Nucleus accumbens (tissue), 56 donors: ENCODE results near the gene TMEM254.
"Not testable (repeated sequence)": the region's sequence is repeated elsewhere in the genome, so short reads cannot be mapped to it uniquely, and the experiment has no call there.

Experiments
- DNase-seq, 56 donors: peaks; one replicate each; lab custom pipeline; 2025; lab: John Stamatoyannopoulos, UW

Gene TMEM254

GRCh38 chr10:80078448-80079311 lies at the start of gene TMEM254:
TMEM254 (plus strand) TSS chr10:80078665; CDS start chr10:80078700, 35 bp downstream.
- DNase-seq: peak; percentile 5 to 92 (median 84)

DNA sequence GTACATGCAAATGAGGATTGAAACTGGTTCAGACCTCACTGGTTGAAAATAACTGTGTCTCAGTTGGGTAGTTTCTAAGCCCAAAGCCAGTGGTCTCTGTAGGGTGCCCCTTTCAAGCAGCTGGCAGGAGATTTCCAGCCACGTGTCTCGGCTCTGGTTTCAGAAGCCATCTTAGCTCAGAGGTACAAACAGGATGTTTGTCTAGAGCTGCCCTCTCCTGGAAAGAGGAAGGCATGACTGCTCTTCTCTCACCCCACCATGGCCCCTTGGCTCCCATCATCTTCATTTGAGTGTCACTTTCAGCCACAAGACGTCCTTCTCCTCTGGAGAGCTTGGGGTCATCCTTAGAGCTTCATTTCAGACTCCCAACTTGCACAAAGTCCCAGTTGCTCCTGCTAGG lies 49.3 kb upstream of the TMEM254 start:
- DNase-seq: not testable (repeated sequence)

GRCh38 chr10:80029865-80030264 lies 48.6 kb upstream of the TMEM254 start:
- not testable (repeated sequence) for DNase-seq

- DNase-seq: no peak
Measured at GRCh38 chr10:80032503-80032902, 46.0 kb upstream of the TMEM254 start.

DNA sequence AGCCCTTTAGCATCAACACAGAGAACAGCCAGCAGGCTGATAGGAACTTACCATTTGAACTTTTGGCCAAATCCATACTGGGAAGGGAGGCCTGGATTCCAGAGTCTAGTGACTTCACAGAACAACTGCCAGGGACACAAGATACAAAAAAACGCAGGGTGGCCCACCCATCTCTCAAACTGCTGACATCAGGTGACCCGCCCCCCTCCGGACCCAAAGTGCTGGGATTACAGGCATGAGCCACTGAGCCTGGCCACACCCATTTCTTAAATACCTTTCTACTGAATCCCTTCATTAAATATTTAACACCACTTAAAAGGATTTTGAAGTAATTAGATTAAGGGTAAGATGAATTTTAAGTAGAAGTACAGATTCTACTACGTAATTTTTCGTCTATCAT lies 43.7 kb upstream of the TMEM254 start:
- not testable (repeated sequence) for DNase-seq

DNA sequence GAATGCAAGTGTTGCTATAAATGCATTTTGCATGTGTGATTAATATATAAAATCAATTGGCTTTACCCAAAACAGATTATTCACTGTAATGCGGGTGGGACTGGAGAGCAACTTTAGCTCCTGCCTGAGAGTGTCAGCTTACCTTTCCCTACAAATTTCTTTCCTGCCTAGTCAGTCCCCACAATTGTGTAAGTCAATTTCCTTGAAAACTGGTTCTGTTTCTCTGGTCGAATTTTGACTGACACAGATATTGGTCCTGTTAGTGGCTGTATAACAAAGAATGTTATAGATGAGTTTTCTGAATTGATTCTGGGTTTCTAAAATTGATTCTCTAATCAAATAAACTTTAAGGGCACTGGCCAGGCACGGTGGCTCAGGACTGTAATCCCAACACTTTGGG lies 43.0 kb upstream of the TMEM254 start:
- DNase-seq: not testable (repeated sequence)

DNA sequence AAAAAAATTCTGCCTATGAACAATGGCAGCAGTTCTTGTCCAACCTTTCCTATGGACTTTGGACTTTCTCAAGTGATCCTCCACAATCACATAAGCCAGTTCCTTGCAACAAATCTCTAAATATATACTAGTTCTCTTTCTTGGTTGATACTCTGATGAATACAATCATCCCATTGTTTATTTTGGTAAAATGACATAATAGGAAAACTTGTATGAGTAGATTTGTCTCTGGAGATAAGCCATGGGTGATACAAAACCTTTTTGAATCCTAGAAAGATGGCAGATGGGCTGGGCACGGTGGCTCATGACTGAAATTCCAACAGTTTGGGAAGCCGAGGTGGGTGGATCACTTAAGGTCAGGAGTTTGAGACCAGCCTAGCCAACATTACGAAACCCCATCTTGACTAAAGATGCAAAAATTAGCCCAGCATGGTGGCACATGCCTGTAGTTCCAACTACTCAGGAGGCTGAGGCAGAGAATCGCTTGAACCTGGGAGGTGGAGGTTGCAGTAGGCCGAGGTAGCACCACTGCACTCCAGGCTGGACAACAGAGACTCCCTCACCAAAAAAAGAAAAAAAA lies 41.5 kb upstream of the TMEM254 start:
- DNase-seq: not testable (repeated sequence)

DNA sequence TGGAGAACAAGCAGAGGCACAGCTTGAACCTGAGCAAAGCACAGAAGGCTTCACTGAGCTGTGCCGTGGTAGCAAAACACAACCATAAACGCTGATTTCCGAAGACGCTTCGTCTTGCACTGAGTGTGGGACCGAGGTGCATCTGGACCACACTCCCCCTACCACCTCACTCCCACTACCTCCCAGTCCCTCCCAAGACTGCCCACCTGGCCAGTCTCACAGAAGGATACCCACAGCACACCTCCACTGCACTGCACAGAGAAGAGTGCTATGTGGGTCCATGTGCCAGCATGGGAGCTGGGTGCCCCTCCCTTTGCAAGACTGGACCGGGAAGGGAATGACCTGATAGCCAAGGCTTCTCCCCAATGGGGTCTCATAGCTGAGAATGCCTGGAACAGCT lies 40.2 kb upstream of the TMEM254 start:
- DNase-seq: not testable (repeated sequence)

- no peak for DNase-seq
Measured at GRCh38 chr10:80041162-80041561, 37.3 kb upstream of the TMEM254 start.

GRCh38 chr10:80044935-80045334 lies 33.5 kb upstream of the TMEM254 start:
- DNase-seq: not testable (repeated sequence)

DNA sequence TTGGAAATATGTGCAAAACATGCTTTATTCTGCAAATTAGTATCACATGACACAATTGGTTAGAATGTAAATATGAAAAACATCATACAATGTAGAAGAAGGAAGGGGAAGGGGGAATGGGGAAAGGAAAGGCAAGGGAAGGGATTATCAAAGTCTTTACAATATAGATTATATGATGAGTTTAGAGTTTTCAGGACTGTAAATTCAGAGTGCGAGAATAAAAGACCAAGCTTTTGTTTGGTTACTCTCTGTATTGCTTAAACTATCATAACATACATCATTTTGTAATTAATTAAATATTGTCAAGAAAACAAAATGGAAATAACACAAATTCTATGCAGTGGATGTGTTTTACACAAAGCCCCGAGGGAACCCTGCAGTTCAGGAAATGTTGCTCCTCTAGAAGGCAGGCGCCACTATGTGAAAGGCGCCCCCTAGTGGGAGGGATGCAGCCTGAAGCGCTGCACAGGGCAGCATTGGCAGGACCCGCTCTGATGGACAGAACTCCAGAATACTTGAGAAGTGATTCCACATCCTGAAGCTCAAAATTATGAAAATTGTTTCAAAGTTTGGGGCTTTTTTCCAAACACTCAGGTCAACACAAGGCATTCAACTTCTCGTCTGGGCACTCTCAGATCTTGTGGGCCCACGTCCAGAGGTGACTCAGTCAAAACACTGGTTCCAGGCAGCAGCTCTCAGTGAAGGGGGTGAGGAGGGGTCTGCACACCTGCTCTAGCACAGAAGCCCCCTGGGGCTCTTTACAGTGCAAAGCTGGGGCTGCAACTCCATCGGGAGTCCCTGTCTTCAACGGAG lies 31.6 kb upstream of the TMEM254 start:
- peak in 43 of 56 donors; percentile 4 to 81 (median 29) for DNase-seq

GRCh38 chr10:80050752-80051151 lies 27.7 kb upstream of the TMEM254 start:
- no peak for DNase-seq

- DNase-seq: no peak
Measured at GRCh38 chr10:80051993-80052392, 26.5 kb upstream of the TMEM254 start.

GRCh38 chr10:80055760-80056159 lies 22.7 kb upstream of the TMEM254 start:
- DNase-seq: no peak

DNA sequence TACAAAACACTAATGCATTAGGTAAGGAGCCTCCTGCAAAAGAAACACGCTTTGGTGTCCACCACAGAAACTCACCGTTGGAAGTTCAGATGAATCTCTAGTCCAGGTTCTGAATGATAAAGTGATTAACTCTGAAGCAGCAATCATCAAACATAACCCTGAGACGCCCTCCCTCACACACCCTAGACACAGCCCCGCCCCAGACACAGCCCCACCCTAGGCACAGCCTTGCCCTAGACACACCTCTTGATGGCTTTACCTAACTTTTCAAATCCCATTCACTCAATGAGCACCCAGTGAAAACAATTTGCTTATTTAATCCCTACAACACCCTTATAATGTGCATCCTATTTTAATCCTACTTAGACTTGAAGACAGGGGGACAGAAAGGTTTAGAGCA lies 21.3 kb upstream of the TMEM254 start:
- no peak for DNase-seq

- DNase-seq: no peak
Measured at GRCh38 chr10:80064120-80064886, 14.2 kb upstream of the TMEM254 start.

GRCh38 chr10:80066809-80067208 lies 11.7 kb upstream of the TMEM254 start:
- no peak for DNase-seq

- not testable (repeated sequence) for DNase-seq
Measured at GRCh38 chr10:80067821-80068220, 10.6 kb upstream of the TMEM254 start.

DNA sequence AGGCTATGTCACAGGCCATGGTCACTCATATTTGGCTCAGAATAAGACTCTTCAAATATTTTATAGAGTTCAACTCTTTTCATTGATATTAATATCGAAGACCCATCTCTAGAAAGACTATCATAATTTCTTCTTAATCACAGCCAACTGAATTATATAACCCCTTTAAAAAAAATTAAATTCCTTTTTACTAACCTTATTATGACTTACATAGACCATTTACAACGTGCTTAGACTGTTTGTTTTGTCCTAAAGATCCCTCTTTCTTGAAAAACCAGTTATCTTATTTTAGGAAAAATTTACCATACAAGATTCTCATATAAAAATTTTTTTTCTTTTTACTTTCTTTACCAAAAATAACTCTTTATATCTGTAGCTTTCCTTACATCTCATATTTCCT lies 10.2 kb upstream of the TMEM254 start:
- no peak for DNase-seq

DNA sequence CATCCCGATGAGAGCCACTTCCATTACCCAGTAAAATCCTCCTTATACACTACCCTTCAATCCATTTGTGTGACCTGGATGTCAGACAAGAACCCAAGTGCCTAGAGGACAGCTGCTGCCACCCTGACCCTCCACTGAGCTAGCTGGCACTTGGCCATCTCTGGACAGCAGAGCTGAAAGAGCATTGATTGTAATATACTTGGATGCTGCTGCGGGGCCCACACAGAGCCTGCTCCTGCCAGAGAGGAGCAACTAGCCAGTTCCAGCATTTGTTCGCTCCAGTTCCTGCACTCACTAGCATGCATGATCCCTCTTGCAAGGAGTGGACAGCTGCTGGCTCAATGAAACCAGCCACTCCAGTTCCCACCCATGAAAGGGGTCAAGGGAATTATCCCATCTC lies 8.4 kb upstream of the TMEM254 start:
- peak in 55 of 56 donors; percentile 13 to 91 (median 77) for DNase-seq
